HepG2 (cell line): ENCODE results near the gene LAMA5. TPM values are rescaled to one million over a fixed set of nuclear protein-coding genes. Genes with fewer than 3 reads are reported as not detected.

ENCODE experiments used
- CENPT ChIP-seq: sonication (generic); formaldehyde crosslinking; IDR thresholded peaks from 2 replicates; pipeline ENCODE4 v1.8.0; 2022; ENCODE audit warnings: low read depth, mild to moderate bottlenecking, moderate library complexity, missing genetic modification reagents
- CHD2 ChIP-seq: IDR thresholded peaks from 2 replicates; pipeline ENCODE4 v1.6.1; 2011; ENCODE audit warnings: low read depth, low read length, improper control_type of control experiment
- HOXA5 ChIP-seq: sonication (generic); formaldehyde crosslinking; IDR thresholded peaks from 2 replicates; pipeline ENCODE4 v1.4.0; 2020; ENCODE audit warnings: missing genetic modification reagents
- MLLT10 ChIP-seq: sonication (generic); formaldehyde crosslinking; IDR thresholded peaks from 2 replicates; pipeline ENCODE4 v1.4.0; 2020; ENCODE audit warnings: missing genetic modification reagents
- MYC ChIP-seq: sonication (generic); formaldehyde crosslinking; IDR thresholded peaks from 2 replicates; pipeline ENCODE4 v1.9.0; 2021; ENCODE audit warnings: missing genetic modification reagents, borderline replicate concordance
- RNF219 ChIP-seq: sonication (generic); formaldehyde crosslinking; IDR thresholded peaks from 2 replicates; pipeline ENCODE4 v1.5.0; 2020; ENCODE audit warnings: mild to moderate bottlenecking, missing genetic modification reagents
- RXRA ChIP-seq: sonication (generic); formaldehyde crosslinking; IDR thresholded peaks from 2 replicates; pipeline ENCODE4 v1.5.1; 2020; ENCODE audit warnings: missing genetic modification reagents
- ZBTB2 ChIP-seq: sonication (generic); formaldehyde crosslinking; IDR thresholded peaks from 2 replicates; pipeline ENCODE4 v1.8.0; 2022; ENCODE audit warnings: low read depth, missing genetic modification reagents
- ZBTB49 ChIP-seq: sonication (generic); formaldehyde crosslinking; IDR thresholded peaks from 2 replicates; pipeline ENCODE4 v1.4.0; 2020; ENCODE audit warnings: missing genetic modification reagents, borderline replicate concordance
- ZFX ChIP-seq: sonication (generic); formaldehyde crosslinking; IDR thresholded peaks from 2 replicates; pipeline ENCODE4 v1.4.0; 2020; ENCODE audit warnings: mild to moderate bottlenecking, low read depth, missing genetic modification reagents, moderate library complexity
- ZFY ChIP-seq: sonication (generic); formaldehyde crosslinking; IDR thresholded peaks from 2 replicates; pipeline ENCODE4 v1.4.0; 2020; ENCODE audit warnings: missing genetic modification reagents
- ZNF235 ChIP-seq: sonication (generic); formaldehyde crosslinking; IDR thresholded peaks from 2 replicates; pipeline ENCODE4 v1.8.1; 2023; ENCODE audit warnings: mild to moderate bottlenecking, missing genetic modification reagents, borderline replicate concordance
- ZNF256 ChIP-seq: sonication (generic); formaldehyde crosslinking; conservative IDR thresholded peaks from 2 replicates; pipeline ENCODE4 v1.4.0; 2020; ENCODE audit warnings: missing genetic modification reagents
- ZNF260 ChIP-seq: sonication (generic); formaldehyde crosslinking; IDR thresholded peaks from 2 replicates; pipeline ENCODE4 v1.4.0; 2020; ENCODE audit warnings: missing genetic modification reagents, low read depth, mild to moderate bottlenecking, borderline replicate concordance
- ZNF501 ChIP-seq: sonication (generic); formaldehyde crosslinking; IDR thresholded peaks from 2 replicates; pipeline ENCODE4 v1.5.1; 2020; ENCODE audit warnings: mild to moderate bottlenecking, moderate library complexity, missing genetic modification reagents
- ZNF768 ChIP-seq: sonication (generic); formaldehyde crosslinking; IDR thresholded peaks from 2 replicates; pipeline ENCODE4 v1.4.0; 2020; ENCODE audit warnings: missing genetic modification reagents
- ZNF781 ChIP-seq: sonication (generic); formaldehyde crosslinking; IDR thresholded peaks from 2 replicates; pipeline ENCODE4 v1.5.1; 2020; ENCODE audit warnings: borderline replicate concordance, mild to moderate bottlenecking, missing genetic modification reagents; ENCODE audit errors: not compliant biosample characterization
- polyA plus RNA-seq, 8 experiments: library from polyadenylated mRNA; depleted of rRNA in 3 of 8; stranded (reverse) in 7 of 8; unstranded in 1 of 8; fragments of >200 nt; fragmentation: Illumina TruSeq in 4 of 8; extraction: Trizol in 4 of 8; gene quantifications; 2 replicates each; pipeline versions ENCODE4 v1.2.1 to v1.2.3, GENCODE V29; 2011 to 2016; ENCODE audit warnings: low read depth in 4 of 8, missing spikeins in 1 of 8, mixed read lengths in 1 of 8; ENCODE audit not compliant: insufficient read depth in 1 of 8
- total RNA-seq, 5 experiments: library from RNA; depleted of rRNA; stranded (reverse); fragments of >200 nt; fragmentation: Illumina TruSeq; extraction: Trizol; gene quantifications; 2 replicates each; pipeline ENCODE4 v1.2.3, GENCODE V29; 2016; ENCODE audit warnings: low read depth in 1 of 5
- TF ChIP-seq, protein P1 (sequence below): sonication (generic); formaldehyde crosslinking; IDR thresholded peaks from 2 replicates; pipeline ENCODE4 v1.4.0; 2020; ENCODE audit warnings: missing genetic modification reagents, borderline replicate concordance

Gene LAMA5
- total and polyA plus RNA-seq, 2 of the 13 experiments (the other 11 are each of a cell fraction or from before 2014, with no cell fraction given), result 21.0 to 44.7 TPM

- no peak for TF ChIP-seq ZBTB49 (CRISPR knock-in tag)
- no peak for TF ChIP-seq MLLT10 (CRISPR knock-in tag)
- no peak for TF ChIP-seq ZNF781 (CRISPR knock-in tag)
- no peak for TF ChIP-seq ZNF501 (CRISPR knock-in tag)
- no peak for TF ChIP-seq ZNF768 (CRISPR knock-in tag)
- no peak for TF ChIP-seq ZNF260 (CRISPR knock-in tag)
- no peak for TF ChIP-seq CHD2
- no peak for TF ChIP-seq ZBTB2 (CRISPR knock-in tag)
- TF ChIP-seq ZNF235 (CRISPR knock-in tag), result no peak
- TF ChIP-seq HOXA5 (CRISPR knock-in tag), result no peak
- TF ChIP-seq, protein P1, sequence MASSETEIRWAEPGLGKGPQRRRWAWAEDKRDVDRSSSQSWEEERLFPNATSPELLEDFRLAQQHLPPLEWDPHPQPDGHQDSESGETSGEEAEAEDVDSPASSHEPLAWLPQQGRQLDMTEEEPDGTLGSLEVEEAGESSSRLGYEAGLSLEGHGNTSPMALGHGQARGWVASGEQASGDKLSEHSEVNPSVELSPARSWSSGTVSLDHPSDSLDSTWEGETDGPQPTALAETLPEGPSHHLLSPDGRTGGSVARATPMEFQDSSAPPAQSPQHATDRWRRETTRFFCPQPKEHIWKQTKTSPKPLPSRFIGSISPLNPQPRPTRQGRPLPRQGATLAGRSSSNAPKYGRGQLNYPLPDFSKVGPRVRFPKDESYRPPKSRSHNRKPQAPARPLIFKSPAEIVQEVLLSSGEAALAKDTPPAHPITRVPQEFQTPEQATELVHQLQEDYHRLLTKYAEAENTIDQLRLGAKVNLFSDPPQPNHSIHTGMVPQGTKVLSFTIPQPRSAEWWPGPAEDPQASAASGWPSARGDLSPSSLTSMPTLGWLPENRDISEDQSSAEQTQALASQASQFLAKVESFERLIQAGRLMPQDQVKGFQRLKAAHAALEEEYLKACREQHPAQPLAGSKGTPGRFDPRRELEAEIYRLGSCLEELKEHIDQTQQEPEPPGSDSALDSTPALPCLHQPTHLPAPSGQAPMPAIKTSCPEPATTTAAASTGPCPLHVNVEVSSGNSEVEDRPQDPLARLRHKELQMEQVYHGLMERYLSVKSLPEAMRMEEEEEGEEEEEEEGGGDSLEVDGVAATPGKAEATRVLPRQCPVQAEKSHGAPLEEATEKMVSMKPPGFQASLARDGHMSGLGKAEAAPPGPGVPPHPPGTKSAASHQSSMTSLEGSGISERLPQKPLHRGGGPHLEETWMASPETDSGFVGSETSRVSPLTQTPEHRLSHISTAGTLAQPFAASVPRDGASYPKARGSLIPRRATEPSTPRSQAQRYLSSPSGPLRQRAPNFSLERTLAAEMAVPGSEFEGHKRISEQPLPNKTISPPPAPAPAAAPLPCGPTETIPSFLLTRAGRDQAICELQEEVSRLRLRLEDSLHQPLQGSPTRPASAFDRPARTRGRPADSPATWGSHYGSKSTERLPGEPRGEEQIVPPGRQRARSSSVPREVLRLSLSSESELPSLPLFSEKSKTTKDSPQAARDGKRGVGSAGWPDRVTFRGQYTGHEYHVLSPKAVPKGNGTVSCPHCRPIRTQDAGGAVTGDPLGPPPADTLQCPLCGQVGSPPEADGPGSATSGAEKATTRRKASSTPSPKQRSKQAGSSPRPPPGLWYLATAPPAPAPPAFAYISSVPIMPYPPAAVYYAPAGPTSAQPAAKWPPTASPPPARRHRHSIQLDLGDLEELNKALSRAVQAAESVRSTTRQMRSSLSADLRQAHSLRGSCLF (CRISPR knock-in tag), result no peak
- TF ChIP-seq RNF219, result no peak
- 0 out of 2 replicates have a peak, but pooled peaks have one; percentile 11 for TF ChIP-seq RXRA
- TF ChIP-seq ZNF256 (CRISPR knock-in tag), result no peak
- no peak for TF ChIP-seq CENPT (CRISPR knock-in tag)
- TF ChIP-seq MYC (CRISPR knock-in tag), result 0 out of 2 replicates have a peak, but pooled peaks have one; percentile 8
- TF ChIP-seq ZFY (CRISPR knock-in tag), result no peak
- no peak for TF ChIP-seq ZFX (CRISPR knock-in tag)
Observed at GRCh38 chr20:62355878-62356588, 11.1 kb downstream of the LAMA5 start (continued).
